HTERT RPE-1 (cell line): ENCODE data around the gene TEX44.
"Not testable (repeated sequence)": the region's sequence is repeated elsewhere in the genome, so short reads cannot be mapped to it uniquely, and the experiment has no call there.

ENCODE experiments used
- in situ Hi-C: fragments of 300-500 bp; cut with MboI; formaldehyde crosslinking; loops from 4 replicates; pipeline ENCODE4 v1.14.3; 2020; ENCODE audit warnings: low sequenced_read_pairs

Gene TEX44

DNA sequence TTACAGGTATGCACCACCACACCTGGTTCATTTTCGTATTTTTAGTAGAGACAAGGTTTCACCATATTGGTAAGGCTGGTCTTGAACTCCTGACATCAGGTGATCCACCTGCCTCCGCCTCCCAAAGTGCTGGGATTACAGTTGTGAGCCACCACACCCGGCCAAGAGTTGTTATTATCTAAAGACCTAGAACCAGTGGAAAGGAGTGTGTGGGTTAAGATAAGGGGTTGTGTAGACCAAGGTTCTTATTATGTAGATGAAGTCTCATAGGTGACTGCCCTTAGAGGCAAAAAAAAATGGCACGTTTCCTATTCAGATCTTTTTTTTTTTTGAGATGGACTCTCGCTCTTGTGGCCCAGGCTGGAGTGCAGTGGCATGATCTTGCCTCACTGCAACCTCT, 21.7 kb upstream of the TEX44 start:
- in situ Hi-C loops: not testable (repeated sequence)

DNA sequence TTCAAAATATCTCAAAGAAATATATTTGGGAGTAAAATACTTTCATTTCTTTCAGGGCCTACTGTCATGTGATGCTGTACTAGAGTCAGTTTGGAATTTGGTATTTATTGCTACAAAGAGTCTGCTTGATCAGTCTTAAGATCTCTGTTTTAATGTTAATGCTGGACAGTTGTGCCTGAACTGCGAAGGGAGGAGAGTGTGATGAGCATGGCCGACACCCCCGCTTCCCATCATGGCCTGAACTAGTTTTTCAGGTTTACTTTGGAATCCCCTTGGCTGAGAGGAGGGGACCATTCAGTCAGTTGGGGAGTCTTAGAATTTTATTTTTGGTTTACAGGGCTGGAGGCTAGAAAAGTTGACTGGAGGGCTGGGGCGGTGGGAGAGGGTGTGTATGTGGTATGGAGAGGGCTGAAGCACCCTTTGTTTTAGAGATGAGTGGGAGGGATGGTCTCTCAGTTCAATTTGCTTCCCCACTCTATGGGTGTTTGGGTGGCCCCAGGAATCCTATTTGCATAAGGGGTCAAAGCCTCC, 20.9 kb upstream of the TEX44 start:
- in situ Hi-C loops: no loop called here

DNA sequence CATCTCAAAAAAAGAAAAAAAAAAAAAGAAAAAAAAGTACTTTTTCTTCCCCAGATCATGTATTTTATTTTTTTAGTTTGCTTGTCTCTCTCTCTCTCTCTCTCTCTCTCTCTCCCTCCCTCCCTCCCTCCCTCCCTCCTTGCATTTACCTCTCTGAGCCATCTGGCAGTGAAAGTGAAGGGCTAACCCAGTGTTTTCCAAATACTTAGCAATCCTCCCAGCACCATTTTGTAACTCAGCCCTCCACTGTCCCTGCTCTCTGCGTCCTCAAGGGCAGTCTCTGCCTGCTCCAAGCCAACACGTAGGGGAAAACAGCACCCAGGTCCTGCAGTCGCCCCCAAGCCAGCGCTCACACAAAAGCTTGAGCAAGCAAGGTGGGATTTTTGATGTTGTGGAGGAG, 19.6 kb upstream of the TEX44 start:
- in situ Hi-C loops: no loop called here

DNA sequence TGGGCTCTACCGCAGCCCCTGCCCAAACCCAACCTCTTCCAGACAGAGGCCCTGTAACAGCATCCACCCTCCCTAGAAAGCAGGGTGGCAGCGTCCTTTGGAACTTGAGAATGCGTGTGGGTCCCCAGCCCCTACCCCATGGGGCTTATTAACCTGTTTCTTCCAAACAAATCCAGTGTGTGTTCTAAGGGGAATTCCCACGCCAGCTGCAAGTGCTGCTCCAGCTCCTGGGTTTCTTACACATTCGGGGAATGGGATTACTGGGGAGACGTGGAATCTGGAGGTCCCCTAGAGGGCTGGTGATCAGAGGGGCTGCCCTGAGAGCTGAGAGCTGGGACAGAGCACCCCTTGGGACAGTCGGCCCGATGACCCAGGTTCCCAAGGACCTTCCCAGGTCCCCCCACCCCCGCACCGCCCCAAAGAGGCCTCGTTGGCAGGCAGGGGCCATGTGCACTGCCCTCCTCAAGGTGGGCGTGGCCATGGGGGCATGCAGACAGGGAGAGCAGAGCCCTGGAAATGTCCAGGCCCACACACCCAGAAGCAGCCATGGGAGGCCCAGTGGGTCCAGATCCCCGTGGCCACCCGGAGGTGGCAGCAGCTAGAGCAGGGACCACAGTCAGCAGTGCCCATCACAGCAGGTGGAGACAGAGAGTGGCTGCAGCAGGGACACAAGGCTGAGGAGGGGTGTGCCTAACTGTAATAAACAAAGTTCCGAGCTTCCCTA, 18.8 kb upstream of the TEX44 start:
- in situ Hi-C loops: no loop called here

DNA sequence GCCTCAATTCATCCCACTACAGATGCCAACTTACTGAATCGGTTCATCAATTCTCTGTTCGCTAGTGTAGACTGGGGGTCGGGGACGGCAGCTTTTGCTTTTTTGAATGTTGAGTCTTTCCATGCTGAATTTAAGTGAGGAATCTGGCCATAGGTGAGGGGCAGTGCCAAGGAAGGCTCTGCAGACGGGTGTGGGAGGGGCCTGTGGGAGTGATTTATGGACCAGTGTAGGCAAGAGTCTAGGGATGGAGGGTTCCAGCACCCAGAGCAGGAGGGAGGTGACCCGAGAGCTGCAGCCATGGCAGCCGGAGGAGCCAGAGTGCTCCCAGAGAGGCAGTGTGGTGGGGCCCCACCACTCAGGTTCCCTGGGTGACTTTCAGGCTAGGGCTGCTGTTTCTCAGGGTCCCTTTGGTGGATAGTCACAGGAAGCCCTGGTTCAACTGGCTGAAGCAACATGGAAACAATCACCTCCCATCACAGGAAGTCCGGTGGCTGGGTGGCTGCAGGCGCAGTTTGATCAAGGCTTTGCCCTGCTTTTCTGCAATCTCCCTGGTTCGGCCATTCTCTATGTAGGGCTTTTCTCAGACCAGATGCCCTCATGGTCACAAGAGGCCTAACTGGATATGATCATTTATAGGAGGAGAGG, 16.9 kb upstream of the TEX44 start:
- in situ Hi-C loops: no loop called here

DNA sequence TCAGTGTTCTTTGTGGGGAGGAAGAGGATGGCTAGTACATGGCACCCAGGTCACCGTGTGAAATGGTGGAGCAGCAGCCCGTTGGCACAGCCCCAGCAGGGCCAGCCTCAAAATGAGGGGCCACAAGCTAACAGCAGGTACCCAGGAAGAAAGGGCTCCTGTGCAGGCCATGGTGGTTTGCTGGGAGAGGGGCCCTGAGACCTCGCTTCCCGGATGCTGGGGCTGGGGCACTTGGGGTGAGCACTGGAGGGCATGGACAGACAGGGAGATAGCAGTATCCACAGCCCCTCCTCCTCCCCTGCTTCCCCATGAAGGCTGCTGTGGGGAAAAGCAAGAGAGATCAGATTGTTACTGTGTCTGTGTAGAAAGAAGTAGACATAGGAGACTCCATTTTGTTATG, 16.2 kb upstream of the TEX44 start:
- in situ Hi-C loops: no loop called here

DNA sequence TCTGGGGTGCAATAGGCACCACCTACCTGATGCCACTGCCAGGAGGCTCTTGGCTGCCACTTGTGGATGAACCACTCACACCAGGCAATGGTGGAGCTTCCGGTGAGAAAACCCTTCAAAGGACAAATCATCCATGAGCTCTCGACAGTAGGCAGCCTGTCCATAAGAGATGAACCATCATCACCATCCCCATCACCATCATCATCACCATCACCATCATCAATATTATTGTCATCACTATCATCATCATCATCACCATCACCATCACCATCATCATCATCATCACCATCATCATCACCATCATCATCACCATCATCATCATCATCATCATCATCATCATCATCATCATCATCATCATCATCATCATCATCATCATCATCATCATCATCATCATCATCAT, 14.0 kb upstream of the TEX44 start:
- in situ Hi-C loops: not testable (repeated sequence)

DNA sequence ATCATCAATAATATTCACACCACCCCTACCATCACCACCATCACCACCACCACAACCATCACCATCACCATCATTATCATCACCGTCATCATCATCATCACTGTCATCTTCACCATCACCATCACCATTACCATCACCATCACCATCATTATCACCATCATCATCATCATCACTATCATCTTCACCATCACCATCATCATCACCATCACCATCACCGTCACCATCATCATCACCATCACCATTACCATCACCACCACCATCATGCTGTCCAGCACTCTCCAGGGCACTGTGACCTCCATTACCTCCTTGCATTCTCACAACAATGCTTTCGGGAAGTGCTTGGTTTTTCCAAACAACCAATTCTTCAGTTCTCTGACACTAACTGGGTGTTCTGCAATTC, 13.1 kb upstream of the TEX44 start:
- in situ Hi-C loops: no loop called here

DNA sequence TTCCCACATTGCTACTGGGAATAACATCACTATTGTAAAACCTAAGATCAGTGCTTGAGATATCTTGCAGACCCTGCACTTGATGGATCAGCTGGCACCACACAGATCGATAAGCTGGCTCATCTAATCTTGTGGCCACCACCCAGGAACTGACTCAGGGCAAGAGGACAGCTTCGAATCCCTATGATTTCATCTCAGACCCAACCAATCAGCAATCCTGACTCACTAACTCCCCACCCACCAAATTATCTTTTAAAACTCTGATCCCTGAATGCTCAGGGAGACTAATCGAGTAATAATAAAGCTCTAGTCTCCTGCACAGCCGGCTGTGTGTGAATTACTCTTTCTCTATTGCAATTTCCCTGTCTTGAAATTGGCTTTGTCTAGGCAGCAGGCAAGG, 11.3 kb upstream of the TEX44 start:
- in situ Hi-C loops: no loop called here

DNA sequence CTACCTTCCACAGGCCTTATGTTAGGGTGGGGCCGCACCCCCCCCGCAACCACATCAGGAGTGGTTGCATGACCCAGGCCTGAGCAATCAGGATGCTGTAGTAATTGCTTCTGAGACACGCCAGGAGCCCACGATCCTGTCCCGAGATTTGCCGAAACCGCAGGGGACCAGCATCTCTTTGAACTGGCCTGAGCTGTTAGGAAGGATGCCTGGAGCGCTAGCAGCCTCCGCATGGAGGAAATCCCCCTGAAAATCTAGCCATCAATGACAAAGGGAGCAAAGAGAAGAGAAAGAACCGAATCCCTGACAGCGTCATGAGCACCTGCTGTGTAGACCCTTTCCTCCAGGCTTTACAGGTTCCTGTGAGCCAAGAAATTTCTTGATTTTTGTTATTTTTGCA, 8.7 kb upstream of the TEX44 start:
- in situ Hi-C loops: no loop called here

DNA sequence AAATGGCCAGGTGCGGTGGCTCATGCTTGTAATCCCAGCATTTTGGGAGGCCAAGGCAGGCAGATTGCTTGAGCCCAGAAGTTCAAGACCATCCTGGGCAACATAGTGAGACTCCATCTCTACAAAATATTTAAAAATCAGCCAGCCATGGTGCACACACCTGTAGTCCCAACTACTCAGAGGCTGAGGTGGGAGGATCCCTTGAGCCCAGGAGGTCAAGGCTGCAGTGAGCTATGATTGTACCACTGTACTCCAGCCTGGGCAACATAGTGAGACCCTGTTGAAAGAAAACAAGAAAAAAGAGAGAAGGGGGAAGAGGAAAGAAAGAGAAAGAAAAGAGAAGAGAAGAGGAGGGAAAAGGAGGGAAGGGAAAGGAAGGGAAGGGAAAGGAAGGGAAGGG, 4.9 kb upstream of the TEX44 start:
- in situ Hi-C loops: not testable (repeated sequence)

DNA sequence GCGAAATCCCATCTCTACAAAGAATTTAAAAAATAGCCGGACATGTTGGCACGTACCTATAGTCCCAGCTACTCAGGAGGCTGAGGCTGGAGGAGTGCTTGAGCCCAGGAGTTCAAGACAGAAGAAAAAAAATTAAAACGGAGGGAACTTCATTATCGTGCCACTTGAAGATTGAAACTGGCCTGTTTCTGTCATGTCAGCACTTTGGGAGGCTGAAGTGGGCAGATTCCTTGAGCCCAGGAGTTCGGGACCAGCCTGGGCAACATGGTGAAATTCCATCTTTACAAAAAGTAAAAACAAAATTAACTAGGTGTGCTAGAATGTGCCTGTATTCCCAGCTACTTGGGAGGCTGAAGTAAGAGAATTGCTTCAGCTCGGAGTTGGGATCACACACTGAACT, 3.0 kb upstream of the TEX44 start:
- in situ Hi-C loops: no loop called here

DNA sequence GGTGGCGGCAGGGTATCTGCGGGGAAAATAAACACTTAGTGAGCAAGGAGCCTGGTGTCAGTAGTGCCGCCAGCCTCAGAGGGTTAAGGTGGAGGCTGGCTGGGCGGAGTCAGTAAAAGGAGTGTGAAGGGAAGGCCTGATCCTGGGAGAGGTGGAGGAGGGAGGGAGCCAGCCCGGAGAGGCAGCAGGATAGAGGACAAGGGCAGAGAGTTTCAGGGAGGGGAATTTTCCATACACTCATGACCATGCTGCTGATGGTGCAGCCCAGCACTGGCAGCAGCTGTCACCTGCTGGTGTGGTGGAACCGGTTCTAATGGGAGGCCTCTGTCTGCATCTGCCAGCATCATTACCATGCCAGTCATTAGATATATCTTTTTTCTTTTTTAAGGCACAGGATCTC, 2.0 kb upstream of the TEX44 start:
- in situ Hi-C loops: no loop called here

DNA sequence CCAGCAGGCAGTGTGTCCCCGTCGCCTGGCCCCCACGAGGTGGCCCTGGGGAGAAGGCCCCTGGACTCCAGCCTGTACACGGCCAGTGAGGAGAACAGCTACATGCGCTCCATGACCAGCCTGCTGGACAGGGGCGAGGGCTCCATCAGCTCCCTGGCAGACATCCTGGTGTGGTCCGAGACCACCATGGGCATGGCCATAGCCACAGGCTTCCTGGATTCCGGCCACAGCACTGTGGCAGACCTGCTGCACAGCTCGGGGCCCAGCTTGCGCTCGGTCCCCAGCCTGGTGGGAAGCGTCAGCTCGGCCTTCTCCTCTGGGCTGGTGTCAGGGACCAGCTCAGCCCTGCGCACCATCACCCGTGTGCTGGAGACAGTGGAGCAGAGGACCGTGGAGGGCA, 1.0 kb downstream of the TEX44 start:
- in situ Hi-C loops: no loop called here

DNA sequence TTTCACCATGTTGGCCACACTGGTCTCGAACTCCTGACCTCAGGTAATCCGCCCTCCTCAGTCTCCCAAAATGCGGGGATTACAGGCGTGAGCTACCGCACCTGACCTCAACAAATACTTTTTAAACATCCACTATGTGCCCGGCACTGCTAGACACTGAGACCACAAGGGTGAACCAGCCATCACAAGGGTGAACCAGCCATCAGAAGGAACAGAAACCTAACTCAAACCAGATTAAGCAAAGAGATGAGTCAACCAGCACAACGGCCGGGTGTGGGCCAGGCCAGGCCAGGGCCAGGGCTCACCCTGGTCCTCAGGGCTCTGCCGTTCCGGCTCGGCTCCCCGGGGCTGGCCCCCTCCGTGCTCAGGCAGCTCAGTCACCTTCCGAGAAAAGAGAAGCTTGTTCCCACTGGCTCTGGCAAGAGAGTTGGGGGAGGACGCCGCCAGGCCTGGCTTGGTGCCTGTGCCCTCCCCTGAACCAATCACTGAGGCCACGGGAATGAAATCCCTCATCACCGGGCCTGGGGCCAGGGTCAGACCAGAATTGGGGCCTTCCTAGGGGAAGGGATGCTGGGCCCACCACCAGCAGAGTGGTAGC, 4.4 kb downstream of the TEX44 start:
- in situ Hi-C loops: no loop called here

DNA sequence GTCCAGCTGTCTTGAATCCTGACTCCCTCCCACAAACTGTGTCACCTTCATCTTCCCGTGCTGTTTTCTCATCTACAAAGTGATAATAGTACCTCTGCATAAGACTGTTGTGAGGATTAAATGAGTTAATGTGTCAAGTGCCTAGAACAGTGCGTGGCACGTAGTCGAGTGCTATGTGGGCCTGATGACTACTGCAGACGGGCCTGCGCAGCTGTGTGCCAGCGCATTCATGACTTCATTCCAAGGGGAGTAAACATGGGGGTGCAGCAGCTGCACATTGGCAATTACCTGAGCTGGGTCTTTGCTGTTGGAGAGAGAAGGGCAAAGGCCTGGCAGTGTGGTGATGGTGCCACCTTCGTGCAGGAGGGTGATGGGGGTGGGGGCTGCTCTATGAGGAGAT, 5.0 kb downstream of the TEX44 start:
- in situ Hi-C loops: no loop called here

DNA sequence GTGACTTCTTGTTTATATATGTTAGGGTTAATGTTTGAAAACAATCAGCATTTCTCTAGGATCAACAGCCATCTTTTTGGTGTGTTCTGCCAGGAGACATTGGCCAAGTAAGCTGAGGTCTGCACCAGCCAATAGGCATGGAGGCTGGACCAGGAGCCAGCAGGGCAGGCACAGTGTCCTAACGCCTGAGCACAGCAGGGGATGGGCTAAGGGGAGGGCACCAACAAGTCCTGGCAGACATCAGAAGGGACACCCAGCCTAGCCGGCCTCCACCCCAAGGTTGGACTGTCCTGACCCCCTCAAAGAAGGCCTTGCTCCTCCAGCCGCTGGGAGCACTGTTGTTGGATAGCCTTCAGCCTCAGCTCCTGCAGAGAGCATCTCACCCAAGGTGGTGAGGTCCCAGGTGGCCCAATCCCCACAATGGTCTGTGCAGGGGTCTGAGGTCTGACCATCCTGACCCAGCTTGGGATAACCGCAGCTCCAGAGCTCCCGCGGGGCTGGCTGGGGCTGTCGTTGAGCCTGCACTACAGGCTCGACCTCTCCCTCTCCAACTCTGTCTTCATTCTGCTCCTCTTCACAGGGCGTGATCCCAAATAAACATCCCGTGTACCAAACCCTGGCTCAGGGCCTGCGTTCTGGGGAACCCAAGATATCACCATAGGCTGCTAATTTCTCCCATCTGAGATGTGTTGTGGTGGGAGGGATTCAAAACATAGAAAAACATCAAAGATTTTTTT, 8.1 kb downstream of the TEX44 start:
- in situ Hi-C loops: no loop called here

DNA sequence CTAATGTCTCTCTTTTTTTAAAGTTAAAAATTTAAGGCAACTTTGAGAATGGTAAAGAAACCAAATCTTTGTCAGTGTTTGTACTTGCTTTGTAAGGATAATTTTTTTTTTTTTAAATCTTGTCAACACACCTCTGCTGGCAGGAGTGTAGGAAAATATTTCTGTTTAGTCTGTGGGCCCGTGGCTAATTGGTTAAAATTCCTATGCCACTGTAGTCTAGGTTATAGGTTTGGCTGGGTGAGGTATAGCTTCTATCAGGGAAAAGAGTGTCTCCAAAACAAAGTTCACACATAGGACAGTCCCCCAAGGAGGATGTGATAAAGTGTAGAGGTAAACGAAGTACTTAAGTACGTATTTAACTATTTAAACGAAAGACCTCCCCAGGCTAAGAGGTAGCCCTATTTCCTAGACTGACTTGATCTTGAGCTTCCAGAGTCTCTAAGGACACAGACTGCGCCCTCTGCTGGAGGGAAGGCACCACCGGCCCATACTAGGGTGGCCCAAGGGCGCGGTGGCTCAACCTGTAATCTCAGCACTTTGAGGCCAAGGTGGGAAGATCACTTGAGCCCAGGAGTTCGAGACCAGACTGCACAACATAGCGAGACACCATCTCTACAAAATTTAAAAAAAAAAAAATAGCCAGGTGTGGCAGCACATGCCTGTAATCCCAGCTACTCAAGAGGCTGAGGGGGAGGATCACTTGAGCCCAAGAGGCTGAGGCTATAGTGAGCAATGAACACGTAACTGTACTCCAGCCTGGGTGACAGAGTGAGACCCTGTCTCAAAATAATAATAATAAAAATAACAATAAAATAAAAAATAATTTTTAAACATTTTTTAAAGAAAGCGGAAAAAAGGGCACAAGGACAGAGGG, 8.9 kb downstream of the TEX44 start:
- in situ Hi-C loops: no loop called here

DNA sequence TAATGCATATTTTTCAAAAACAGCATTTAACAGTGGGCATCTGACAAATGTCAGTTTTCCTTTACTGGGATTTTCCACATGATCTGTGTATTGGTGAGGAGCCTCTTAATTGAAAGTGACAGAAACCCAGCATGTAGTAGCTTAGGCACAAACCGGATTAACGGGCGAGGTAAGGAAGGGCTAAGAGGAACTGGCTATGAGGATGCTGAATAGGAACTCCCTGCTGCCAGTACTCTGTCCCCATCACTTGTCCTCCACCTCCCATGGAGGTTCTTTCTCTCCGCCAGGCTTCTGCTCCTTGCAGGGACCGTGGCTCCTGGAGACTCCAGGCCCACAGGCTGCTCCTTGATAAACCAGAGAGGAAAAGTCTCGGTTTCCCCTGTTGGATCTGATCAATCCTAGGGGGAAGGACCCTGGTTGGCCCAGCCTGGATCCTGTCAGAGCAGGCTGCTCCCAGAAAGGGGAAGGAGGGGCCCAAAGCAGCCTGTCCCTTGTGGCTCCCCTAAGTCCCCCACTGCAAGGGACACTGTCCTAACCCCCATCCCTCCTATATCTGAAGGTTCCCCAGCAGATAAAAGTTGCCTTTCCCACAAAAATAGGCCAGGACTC, 10.3 kb downstream of the TEX44 start:
- in situ Hi-C loops: no loop called here

DNA sequence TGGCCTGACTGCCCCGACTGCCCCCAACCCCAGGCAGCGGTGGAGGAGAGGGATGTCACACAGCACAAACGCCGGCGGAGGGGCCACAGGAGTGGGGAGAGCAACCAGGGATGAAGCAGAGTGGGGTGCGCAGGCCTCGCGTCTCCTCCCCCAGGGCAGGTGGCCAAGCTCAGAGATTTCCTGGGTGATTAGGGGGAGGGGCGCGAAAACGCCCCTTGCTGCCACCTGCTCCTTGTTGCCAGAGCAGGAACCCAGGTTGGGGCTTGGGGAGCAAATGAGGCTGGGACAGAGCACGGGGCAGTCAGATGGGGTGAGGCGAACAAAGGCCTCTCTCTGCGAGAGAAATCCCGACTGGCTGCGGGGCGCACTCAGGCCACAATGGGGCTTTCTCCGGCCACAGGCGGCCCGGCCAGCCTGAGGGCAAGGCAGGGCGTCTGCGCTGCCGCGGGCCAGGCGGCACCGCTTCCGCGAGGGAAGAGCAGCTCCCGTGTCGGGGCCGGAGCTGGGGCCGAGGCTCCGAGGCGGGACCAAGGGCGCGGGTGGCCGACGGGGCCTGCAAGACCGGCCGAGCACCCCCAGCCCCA, 11.5 kb downstream of the TEX44 start:
- in situ Hi-C loops: no loop called here
